HEK293 (cell line): ENCODE data around the gene CACNA1C.

ENCODE experiments used
- CTCF ChIA-PET: fragments of 350-600 bp; formaldehyde crosslinking; extraction: SDS; loops from one replicate; lab custom pipeline; 2021; ENCODE audit warnings: antibody characterized with exemption; lab: Yijun Ruan, JAX
- POLR2A ChIA-PET: fragments of 300-600 bp; formaldehyde crosslinking; extraction: SDS; loops from one replicate; lab custom pipeline; 2020; ENCODE audit warnings: antibody characterized with exemption, inconsistent platforms; lab: Yijun Ruan, JAX
- H3K27ac ChIP-seq: fragments of 200-500 bp; sonication (Bioruptor generic); 2 replicates; pipeline ENCODE4 v1.5.1; 2014; ENCODE audit warnings: low read depth, low read length, control low read depth, inconsistent platforms; ENCODE audit errors: extremely low read depth
- H3K36me3 ChIP-seq, 2 experiments: fragments of 200-500 bp in 1 of 2; sonication (Bioruptor generic) in 1 of 2; 1 replicate in 1 of 2; 2 replicates in 1 of 2; pipeline ENCODE4 v1.5.1; 2014 to 2017; ENCODE audit warnings: inconsistent platforms in 2 of 2, low read length in 2 of 2; ENCODE audit not compliant: control insufficient read depth in 2 of 2, insufficient read depth in 1 of 2
- H3K4me1 ChIP-seq: fragments of 200-500 bp; sonication (Bioruptor generic); 2 replicates; pipeline ENCODE4 v1.5.1; 2014; ENCODE audit warnings: mild to moderate bottlenecking, low read length, inconsistent platforms; ENCODE audit not compliant: control insufficient read depth, insufficient read depth
- H3K4me3 ChIP-seq: 2 replicates; pipeline ENCODE4 v1.5.1; 2011; ENCODE audit warnings: low read depth, mild to moderate bottlenecking, control low read depth, low read length, moderate library complexity
- H3K9me3 ChIP-seq: fragments of 200-500 bp; sonication (Bioruptor generic); 2 replicates; pipeline ENCODE4 v1.5.1; 2014; ENCODE audit warnings: low read depth, low read length, inconsistent platforms; ENCODE audit not compliant: control insufficient read depth, insufficient read depth
- BCL6B ChIP-seq: fragments of 450-650 bp; formaldehyde crosslinking; IDR thresholded peaks from 2 replicates; pipeline ENCODE4 v1.5.1; 2017; ENCODE audit warnings: missing biosample characterization, missing genetic modification characterization
- CTCF ChIP-seq: fragments of 450-650 bp; formaldehyde crosslinking; IDR thresholded peaks from 2 replicates; pipeline ENCODE4 v1.5.1; 2016; ENCODE audit warnings: missing biosample characterization, missing genetic modification characterization
- ELK4 ChIP-seq: IDR thresholded peaks from 2 replicates; pipeline ENCODE4 v1.6.1; 2011; ENCODE audit warnings: mild to moderate bottlenecking, low read depth, low read length, borderline replicate concordance
- HOXC10 ChIP-seq: sonication (generic); formaldehyde crosslinking; IDR thresholded peaks from 2 replicates; pipeline ENCODE4 v1.8.1; 2023; ENCODE audit warnings: mild to moderate bottlenecking, missing genetic modification reagents
- INSM2 ChIP-seq: fragments of 450-650 bp; formaldehyde crosslinking; IDR thresholded peaks from 2 replicates; pipeline ENCODE4 v1.5.1; 2016; ENCODE audit warnings: missing biosample characterization, missing genetic modification characterization
- KLF10 ChIP-seq: fragments of 450-650 bp; IDR thresholded peaks from 2 replicates; pipeline ENCODE4 v1.5.1; 2018; ENCODE audit warnings: missing biosample characterization, mild to moderate bottlenecking, missing genetic modification characterization
- SP7 ChIP-seq: fragments of 450-650 bp; formaldehyde crosslinking; IDR thresholded peaks from 2 replicates; pipeline ENCODE4 v1.5.1; 2016; ENCODE audit warnings: missing biosample characterization, missing genetic modification characterization
- ZBTB17 ChIP-seq: fragments of 450-650 bp; formaldehyde crosslinking; IDR thresholded peaks from 2 replicates; pipeline ENCODE4 v1.5.1; 2016; ENCODE audit warnings: missing biosample characterization, missing genetic modification characterization
- ZBTB20 ChIP-seq: fragments of 450-650 bp; formaldehyde crosslinking; IDR thresholded peaks from 2 replicates; pipeline ENCODE4 v1.5.1; 2016; ENCODE audit warnings: missing biosample characterization, missing genetic modification characterization
- ZBTB26 ChIP-seq: fragments of 450-650 bp; formaldehyde crosslinking; optimal IDR thresholded peaks from 2 replicates; pipeline ENCODE3; 2016; ENCODE audit warnings: missing biosample characterization, mild to moderate bottlenecking, missing genetic modification characterization
- ZFHX2 ChIP-seq: fragments of 450-650 bp; formaldehyde crosslinking; conservative IDR thresholded peaks from 2 replicates; pipeline ENCODE4 v1.5.1; 2016; ENCODE audit warnings: missing biosample characterization, missing genetic modification characterization
- ZFP37 ChIP-seq: fragments of 450-650 bp; formaldehyde crosslinking; IDR thresholded peaks from 2 replicates; pipeline ENCODE4 v1.5.1; 2016; ENCODE audit warnings: missing biosample characterization, missing genetic modification characterization
- ZNF140 ChIP-seq: fragments of 450-650 bp; formaldehyde crosslinking; IDR thresholded peaks from 2 replicates; pipeline ENCODE4 v1.5.1; 2016; ENCODE audit warnings: missing biosample characterization, missing genetic modification characterization
- ZNF23 ChIP-seq: fragments of 450-650 bp; formaldehyde crosslinking; IDR thresholded peaks from 2 replicates; pipeline ENCODE4 v1.5.1; 2016; ENCODE audit warnings: missing biosample characterization, missing genetic modification characterization, borderline replicate concordance
- ZNF26 ChIP-seq: fragments of 450-650 bp; formaldehyde crosslinking; IDR thresholded peaks from 2 replicates; pipeline ENCODE4 v1.5.1; 2016; ENCODE audit warnings: missing biosample characterization, missing genetic modification characterization
- ZNF302 ChIP-seq: fragments of 450-650 bp; formaldehyde crosslinking; IDR thresholded peaks from 2 replicates; pipeline ENCODE4 v1.5.1; 2016; ENCODE audit warnings: missing biosample characterization, missing genetic modification characterization, low read depth
- ZNF521 ChIP-seq: fragments of 450-650 bp; formaldehyde crosslinking; IDR thresholded peaks from 2 replicates; pipeline ENCODE4 v1.5.1; 2017; ENCODE audit warnings: missing biosample characterization, mild to moderate bottlenecking, missing genetic modification characterization
- ZNF530 ChIP-seq: fragments of 450-650 bp; formaldehyde crosslinking; IDR thresholded peaks from 2 replicates; pipeline ENCODE4 v1.5.1; 2016; ENCODE audit warnings: low read depth, missing biosample characterization, missing genetic modification characterization
- ZNF544 ChIP-seq: fragments of 450-650 bp; formaldehyde crosslinking; IDR thresholded peaks from 2 replicates; pipeline ENCODE4 v1.5.0; 2017; ENCODE audit warnings: missing biosample characterization, missing genetic modification characterization
- ZNF580 ChIP-seq: fragments of 450-650 bp; formaldehyde crosslinking; IDR thresholded peaks from 2 replicates; pipeline ENCODE4 v1.5.1; 2016; ENCODE audit warnings: missing biosample characterization, missing genetic modification characterization
- ZNF596 ChIP-seq: fragments of 450-650 bp; IDR thresholded peaks from 2 replicates; pipeline ENCODE4 v1.5.0; 2018; ENCODE audit warnings: missing biosample characterization, mild to moderate bottlenecking, missing genetic modification characterization, moderate library complexity
- ZNF692 ChIP-seq: fragments of 450-650 bp; formaldehyde crosslinking; IDR thresholded peaks from 2 replicates; pipeline ENCODE4 v1.5.1; 2016; ENCODE audit warnings: missing biosample characterization, missing genetic modification characterization
- ZSCAN16 ChIP-seq: fragments of 450-650 bp; formaldehyde crosslinking; IDR thresholded peaks from 2 replicates; pipeline ENCODE4 v1.5.1; 2016; ENCODE audit warnings: missing biosample characterization, missing genetic modification characterization

The CACNA1C gene

GRCh38 chr12:2451497-2451896 lies 398.7 kb downstream of the CACNA1C start (continued):
- no peak for TF ChIP-seq ZNF26
- TF ChIP-seq ZNF596 (tag by site-specific recombination), result no peak
- no peak for TF ChIP-seq ZBTB20 (tag by site-specific recombination)
- no peak for TF ChIP-seq ZBTB17 (tag by site-specific recombination)
- no peak for TF ChIP-seq HOXC10 (CRISPR knock-in tag)
- TF ChIP-seq ZBTB26 (tag by site-specific recombination), result no peak

- Histone ChIP-seq H3K4me1 (no peaks in the 10 kb centered on the region), H3K4me3 (no peak overlapping the region), H3K9me3 (no peaks in the 10 kb centered on the region), H3K36me3 (no peaks in the 10 kb centered on the region)
- CTCF ChIA-PET, result no interaction called here
- TF ChIP-seq ZFP37 (tag by site-specific recombination), result no peak
- TF ChIP-seq ZNF530 (tag by site-specific recombination), result no peak
- no peak for TF ChIP-seq ZFHX2 (tag by site-specific recombination)
- no peak for TF ChIP-seq ZNF544 (tag by site-specific recombination)
- no peak for TF ChIP-seq ZNF302 (tag by site-specific recombination)
- no peak for TF ChIP-seq ZNF521
- TF ChIP-seq INSM2 (tag by site-specific recombination), result no peak
- TF ChIP-seq ZNF23 (tag by site-specific recombination), result no peak
- TF ChIP-seq CTCF (tag by site-specific recombination), result no peak
- no peak for TF ChIP-seq KLF10 (tag by site-specific recombination)
- no peak for TF ChIP-seq ZSCAN16 (tag by site-specific recombination)
- no peak for TF ChIP-seq ZNF692 (tag by site-specific recombination)
- TF ChIP-seq SP7 (tag by site-specific recombination), result no peak
- TF ChIP-seq ZNF140 (tag by site-specific recombination), result no peak
- TF ChIP-seq ELK4, result no peak
- TF ChIP-seq BCL6B (tag by site-specific recombination), result no peak
- TF ChIP-seq ZNF580 (tag by site-specific recombination), result no peak
- TF ChIP-seq, all 188 proteins: peak for 0
- H3K27ac ChIP-seq, result no peak overlapping the region
- POLR2A ChIA-PET, result no interaction called here
Measured at GRCh38 chr12:2453076-2453760, 400.4 kb downstream of the CACNA1C start.
